GM10266 (cell line): ENCODE measurements around the gene TAF3.

Experiments
- DNase-seq: peaks from one replicate; pipeline ENCODE4 v3.0.0; 2012; ENCODE audit errors: extremely low spot score
- CTCF ChIP-seq: IDR thresholded peaks from 2 replicates; pipeline ENCODE4 v1.5.1; 2012; ENCODE audit warnings: mild to moderate bottlenecking, low read depth; ENCODE audit not compliant: control insufficient read depth, insufficient read depth; ENCODE audit errors: missing control alignments

The TAF3 gene

GRCh38 chr10:7982727-7983126 lies 164.4 kb downstream of the TAF3 start:
- TF ChIP-seq CTCF, result no peak
- no peak for DNase-seq

GRCh38 chr10:7984325-7984724 lies 166.0 kb downstream of the TAF3 start:
- DNase-seq, result no peak
- no peak for TF ChIP-seq CTCF

- no peak for DNase-seq
- TF ChIP-seq CTCF, result no peak
Observed at GRCh38 chr10:7984896-7985295, 166.6 kb downstream of the TAF3 start.

GRCh38 chr10:7986851-7987250 lies 168.5 kb downstream of the TAF3 start:
- TF ChIP-seq CTCF, result no peak
- DNase-seq, result no peak

- no peak for DNase-seq
- no peak for TF ChIP-seq CTCF
Observed at GRCh38 chr10:7988989-7989388, 170.7 kb downstream of the TAF3 start.

GRCh38 chr10:7998831-7999230 lies 180.5 kb downstream of the TAF3 start:
- DNase-seq, result no peak
- TF ChIP-seq CTCF, result no peak

GRCh38 chr10:8004469-8005000 lies 186.2 kb downstream of the TAF3 start:
- TF ChIP-seq CTCF, result no peak

More at GRCh38 chr10:8004469-8005000, 186.2 kb downstream of the TAF3 start:
- no peak for DNase-seq
